Lung microvascular endothelial cell (primary cell): ENCODE measurements around the gene WASF3. TPM values are rescaled to one million over a fixed set of nuclear protein-coding genes. Genes with fewer than 3 reads are reported as not detected.

Experiments
- DNase-seq, 2 donors: peaks; one replicate each; pipeline versions ENCODE4 v3.0.0 to v3.0.0-alpha.2; 2010; ENCODE audit warnings: low read depth in 2 of 2
- total RNA-seq: library from RNA; depleted of rRNA; stranded (reverse); fragments of >200 nt; gene quantifications from 2 replicates; pipeline ENCODE4 v1.2.1, GENCODE V29; 2014

The WASF3 gene
- total RNA-seq, 1 donor from 2014 or later: 21.2 TPM

DNA sequence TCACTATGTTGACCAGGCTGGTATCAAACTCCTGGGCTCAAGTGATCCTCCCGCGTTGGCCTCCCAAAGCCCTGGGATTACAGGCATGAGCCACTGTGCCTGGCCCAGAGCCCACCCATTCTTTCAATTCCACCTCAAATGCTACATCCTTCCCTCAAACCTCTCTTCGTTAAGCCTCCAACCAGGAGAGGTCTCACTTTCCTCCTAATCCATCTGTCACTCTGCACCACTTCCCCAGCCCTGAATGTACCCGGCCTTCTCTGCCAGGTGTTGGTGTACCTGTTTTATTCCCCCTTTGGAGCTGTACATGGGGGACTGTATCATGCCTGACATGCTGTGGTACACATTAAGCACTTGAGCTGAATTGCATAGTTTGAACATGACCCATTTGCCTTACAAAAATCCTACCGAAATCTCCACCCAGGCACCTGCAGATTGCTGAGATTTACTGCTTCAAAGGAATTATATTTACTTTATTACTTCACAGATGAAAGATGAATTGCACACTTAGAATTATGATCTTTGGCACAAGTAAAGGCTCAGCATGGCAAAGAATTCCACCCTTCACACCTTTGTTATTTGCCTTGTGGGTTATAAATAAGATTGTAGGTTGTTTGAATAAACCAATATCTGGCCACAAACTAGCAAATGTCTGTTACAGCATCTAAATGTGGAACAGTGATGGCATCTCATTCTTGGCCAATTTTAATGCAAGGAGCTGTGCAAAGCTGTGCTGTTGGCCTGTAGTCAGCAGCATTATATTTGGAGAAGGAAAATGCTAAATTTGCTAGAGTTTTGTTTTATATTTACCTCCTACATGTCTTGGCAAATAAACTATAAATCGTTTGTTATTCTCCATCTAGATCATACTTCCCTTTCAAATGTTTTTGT is 15.6 kb upstream of the WASF3 start:
- DNase-seq: no peak

DNA sequence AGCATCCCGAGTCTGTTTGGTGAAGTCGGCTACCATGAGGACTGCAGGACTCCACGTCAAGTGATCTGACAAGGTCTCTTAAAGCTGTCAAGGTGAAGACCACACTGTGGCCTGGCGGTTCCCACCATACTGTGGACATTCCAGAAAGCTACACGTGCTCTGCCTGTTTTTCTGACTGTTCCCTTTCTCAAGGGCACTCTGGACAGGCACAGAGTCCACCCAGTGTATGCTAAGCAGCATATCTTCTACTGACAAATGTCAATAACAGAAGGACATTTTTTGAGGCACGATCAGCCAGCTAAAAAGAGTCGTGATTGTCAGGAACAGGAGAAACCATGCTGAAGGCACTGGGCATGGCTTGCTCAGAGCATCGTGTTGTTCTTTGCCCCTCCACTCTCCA is 12.8 kb upstream of the WASF3 start:
- no peak for DNase-seq

DNA sequence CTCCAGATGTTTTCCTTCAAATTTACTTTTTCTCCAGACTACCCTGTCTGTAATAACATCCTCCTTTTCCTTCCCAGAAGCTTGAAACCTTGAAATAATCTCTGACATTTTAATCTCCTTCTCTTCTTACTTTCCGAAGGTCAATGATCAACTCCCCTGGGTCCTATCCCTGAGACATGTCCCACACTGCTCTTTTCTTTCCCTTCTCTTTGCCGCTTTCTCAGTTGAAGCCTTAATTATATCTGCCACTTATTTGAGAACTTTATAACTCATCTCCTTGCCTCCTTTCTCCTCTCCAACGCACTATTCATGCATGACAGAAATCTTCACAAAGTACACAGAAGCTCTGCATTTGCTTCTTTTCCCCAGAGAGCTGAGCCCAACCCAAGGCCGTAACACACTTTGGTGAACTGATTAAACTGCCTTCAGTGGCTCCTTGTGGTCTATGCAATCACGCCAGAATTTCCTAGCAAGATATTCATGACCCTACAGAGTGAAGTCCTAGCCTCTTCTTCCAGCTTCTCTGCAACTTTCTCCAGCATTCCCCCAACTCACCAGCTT is 9.2 kb upstream of the WASF3 start:
- no peak for DNase-seq

DNA sequence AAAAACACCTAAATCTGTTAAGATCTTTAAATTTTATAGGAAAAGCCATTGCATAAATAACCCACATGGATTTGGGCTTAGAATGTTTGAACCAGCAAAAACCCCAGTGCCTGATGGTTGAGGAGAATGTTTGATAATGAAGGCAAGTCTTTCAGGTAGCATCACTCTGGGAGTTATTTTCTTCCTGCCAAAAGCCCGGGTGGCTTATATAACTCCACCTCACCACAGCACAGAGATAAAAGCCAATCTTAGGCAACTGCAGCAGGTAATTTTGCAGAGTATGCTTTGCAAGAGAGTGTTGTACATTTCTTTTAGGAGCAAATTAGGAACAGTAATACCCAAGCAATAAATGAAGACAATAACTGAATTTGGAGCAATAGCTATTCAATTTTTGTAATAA is 7.8 kb upstream of the WASF3 start:
- DNase-seq: no peak

DNA sequence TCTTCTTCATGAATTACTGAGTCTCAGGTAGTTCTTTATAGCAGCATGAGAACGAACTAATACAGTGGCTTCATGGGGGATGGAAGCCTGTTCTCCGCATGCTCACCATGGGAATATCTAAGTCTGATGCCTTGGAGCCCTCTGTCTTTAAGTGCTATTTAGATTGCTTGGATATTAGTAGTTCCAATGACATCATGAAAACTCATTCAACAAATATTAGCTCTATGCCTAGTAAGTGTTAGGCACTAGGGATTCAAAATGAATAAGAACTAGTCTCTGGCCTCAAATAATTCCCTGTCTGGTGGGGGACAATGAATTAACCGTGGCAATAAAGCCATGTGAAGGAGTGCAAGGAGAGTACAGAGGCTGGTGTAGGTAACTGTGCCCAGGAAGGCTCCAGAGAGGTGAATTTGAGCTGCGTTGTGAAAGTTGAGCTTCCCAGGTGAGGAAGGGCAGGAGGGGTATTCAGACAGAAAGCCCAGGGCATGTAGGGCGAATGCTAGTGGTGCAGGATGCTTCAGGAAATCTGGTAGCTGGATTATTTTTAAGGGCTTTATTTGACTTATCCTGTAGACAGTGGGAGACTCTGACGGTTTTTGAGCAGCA is 6.1 kb upstream of the WASF3 start:
- DNase-seq: no peak

DNA sequence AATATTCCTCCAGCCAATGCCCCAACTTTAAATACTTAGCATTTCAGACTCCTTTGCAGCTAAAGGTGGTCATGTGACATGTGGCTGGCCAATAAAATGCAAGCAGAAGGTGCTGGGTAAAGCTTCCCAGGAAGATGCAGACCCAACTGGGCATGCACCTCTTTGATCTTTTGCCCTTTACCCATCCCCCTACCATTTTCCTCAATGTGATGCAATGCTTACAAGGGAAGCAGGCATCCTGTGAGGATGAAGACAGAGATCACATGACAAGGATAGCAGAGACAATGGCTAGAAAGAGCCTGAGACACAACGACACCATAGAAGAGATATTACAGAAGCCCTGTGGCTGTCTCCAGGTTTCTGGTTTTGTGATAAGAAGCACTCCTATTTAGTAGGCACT is 2.1 kb upstream of the WASF3 start:
- DNase-seq: no peak

DNA sequence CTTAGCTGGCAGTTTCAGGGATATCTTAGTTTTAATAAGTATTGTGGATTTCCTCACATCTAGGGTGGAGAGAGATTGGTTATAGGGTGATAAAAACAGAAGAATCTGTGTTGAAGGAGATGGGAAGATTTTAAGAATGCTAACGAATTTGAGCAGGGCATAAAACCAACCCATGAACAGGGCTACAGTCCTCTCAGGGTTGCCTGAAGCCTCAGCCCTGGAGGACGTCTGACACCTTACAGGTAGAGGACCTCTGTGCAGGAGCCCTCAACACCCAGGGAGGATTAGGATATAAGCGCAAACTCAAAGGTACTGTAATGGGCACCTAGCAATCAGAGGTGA is 461 bp upstream of the WASF3 start:
- no peak for DNase-seq

DNA sequence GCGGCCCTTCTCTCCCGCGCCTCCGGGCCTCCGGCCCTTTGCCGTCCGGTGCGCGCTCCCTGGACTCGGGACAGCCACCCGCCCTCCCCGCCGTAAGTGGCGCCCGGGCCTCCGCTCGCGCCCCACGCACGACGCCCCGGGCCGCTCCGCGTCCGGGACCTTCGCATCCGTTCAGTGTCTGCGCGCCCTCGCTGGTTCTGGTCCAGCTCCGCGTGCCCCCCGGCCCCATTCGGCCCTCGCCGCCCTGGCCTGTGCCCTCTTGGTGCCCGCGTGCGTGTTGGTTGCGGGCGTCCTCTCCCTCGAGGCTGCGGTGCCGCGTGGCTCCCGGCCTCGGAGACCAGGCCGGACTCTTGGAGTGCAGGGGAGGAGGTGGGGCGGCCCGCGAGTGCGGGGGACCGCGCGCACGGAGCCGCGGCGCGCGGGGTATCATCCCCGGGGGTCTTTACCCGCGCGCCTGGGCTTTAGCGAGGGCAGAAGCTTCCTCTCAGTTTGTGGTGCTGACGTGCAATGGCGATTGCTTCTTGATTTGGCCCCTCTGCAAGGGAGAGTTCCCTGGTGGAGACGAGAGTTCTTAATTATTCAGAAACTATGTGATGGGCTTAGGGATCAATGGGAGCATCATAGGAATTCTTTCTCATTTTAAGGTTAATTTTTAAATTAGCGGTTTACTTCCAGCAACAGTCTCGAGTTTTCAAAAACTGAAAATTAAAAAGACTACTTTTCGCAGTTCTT is 757 bp downstream of the WASF3 start:
- DNase-seq: peak in 1 of 2 donors; percentile 22

DNA sequence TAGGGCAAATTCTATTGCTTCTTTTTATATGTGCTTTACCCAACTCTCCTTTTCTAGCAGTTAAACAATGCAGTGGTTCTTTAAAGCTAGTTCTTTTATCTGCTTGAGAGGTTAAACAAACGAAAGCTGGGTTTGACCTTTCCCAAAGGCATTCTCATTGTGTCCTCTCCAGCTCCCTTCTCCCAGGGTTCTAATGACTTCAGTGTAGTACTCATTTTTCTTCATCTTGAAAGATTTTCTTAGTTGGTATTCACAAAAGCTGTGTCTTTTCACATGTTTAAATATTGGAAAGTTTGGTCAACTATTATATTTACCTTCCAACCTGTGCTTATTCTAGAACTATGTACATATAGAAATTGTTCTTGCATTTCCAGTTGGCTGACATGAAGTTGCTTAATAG is 1.5 kb downstream of the WASF3 start:
- no peak for DNase-seq

DNA sequence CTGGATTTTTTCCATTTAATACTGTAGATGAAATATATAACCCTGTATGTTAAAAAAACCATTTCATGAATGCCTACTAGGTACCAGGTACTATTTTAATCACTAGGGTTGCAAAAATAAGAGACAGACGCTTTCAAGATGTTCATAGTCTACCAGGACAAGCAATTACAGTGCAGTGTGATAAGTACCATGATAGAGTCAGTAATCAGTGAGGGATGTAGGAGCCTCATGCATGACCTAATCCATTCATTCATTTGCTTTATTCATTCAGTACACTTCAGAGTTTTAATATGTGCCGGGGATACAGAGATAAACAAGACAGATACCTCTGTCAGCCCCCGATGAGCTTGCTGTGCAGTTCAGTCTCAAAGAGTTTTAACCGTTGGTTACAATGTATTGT is 3.0 kb downstream of the WASF3 start:
- DNase-seq: no peak

DNA sequence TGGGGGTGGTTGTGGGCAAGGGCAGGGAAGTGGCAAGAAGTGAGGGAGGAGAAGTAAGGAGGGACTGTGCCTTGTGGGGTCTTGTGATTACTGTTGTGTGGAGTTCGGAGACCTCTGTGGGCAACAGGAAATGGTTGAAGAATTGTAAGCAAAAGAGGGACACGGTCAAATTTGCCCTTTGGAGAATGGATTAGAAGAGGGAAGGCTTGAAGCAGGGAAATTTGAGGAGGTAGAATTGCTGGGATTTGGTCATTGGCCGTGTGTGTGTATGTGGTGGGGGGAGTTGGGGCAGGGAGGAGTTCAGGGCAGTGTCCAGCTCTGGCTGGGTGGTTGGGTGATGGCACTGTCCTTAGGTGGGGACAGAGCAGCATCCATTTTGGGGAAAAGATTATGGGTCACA is 3.6 kb downstream of the WASF3 start:
- DNase-seq: no peak

DNA sequence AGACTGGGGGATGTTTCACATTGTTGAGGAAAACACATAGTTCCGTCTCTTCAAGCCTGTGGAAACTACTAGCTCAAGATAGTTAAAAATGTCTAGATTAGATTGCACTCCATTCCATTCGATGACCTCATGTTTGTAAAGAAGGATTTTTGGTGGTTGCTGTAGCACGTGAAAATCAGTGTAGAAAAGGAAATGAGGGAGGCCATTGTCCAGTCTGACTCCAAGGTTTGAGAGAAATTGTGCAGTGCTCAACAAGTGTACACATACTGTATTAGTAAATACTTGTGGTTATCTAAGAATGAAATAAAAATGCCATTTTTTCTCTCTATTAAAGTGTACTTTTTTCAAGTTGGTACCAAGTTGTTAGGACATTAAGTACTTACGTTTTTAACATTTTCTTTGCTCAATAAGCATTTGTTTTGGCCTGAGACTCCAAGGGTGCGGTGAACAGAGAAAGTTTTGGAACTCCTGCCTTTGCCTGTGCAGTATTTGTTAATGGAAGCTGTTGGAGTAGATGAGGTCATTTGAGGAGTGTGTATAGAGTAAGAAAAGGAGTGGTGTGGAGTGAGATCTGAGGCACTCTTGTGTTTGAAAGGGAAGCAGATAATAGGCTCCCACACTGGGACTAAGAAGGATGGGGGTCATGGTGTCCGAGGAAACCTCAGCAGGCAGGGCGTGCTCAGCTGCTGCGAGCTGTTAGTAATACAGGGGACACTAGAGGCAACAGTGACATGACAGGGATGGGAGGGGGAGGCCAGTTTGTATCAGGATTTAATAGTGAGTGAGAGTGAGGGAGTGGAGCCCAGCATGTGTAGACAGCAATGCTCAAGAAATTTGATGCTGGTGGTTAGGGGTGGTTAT is 4.4 kb downstream of the WASF3 start:
- DNase-seq: peak in 1 of 2 donors; percentile 21

DNA sequence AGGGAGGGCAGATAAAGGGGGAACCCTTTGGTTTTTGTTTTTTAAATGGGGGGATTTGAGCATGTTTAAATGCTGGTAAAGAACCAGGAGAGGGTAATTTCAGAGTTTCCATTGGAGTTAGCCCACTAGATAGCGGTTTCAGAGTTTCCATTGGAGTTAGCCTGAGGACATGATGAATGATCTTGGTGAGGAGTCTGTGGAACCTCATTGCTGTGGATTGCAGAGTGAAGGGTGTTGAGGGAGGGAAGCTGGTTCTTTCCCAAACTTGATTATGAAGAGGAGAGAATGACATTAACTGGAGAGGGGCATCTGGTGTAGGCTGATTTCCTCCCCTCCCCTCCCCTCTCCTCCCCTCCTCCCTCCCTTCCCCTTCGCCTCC is 5.0 kb downstream of the WASF3 start:
- DNase-seq: no peak

DNA sequence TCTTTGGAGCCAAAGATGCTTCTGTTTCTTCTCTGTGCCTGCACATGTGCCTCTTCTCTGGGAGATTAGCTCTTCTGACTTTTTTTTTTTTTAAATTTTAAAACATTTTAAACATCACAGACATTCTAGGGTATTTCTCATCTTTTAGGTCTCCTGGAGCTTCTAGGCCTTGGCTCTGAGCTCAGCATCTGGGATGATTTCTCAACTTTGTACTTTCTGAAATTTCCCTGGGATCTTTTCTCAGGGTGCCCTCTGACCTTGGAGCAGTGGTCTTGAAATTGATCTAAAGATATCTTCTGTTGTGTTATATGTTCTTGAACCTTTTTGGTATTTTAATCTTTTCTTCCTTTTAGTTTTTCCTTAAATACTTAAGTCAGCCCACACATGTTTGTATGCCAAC is 6.2 kb downstream of the WASF3 start:
- no peak for DNase-seq

DNA sequence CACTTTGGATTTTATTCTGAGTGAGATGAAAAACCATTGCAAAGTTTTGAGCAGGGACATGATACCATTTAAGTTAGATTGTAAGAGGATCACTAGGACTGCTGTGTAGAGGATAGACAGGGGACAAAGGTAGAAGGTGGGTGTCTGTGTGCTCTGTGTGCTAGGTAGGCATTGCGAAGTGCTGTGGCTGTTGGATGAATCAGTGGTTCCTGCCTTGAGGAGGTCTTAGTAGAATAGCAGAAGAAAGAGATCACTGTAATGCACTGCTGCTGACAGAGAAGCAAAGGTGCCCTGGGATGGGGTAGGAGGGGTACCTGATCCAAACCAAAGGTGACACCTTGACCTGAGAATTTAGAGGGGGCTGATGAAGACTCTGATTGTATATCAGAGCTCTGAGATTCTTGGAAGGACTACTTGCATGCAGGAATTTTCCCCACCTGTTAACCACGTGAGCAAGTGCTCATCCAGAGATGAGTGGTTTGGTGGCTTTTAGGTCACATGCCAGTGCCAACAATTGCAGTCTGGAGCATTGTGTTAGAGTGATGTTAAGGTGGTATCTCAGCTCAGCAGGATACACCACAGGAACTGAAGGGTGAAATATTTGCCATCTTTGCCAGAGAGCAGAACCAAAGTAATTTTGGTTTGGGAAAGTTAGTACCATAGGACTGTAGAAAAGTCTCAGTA is 10.8 kb downstream of the WASF3 start:
- DNase-seq: no peak

DNA sequence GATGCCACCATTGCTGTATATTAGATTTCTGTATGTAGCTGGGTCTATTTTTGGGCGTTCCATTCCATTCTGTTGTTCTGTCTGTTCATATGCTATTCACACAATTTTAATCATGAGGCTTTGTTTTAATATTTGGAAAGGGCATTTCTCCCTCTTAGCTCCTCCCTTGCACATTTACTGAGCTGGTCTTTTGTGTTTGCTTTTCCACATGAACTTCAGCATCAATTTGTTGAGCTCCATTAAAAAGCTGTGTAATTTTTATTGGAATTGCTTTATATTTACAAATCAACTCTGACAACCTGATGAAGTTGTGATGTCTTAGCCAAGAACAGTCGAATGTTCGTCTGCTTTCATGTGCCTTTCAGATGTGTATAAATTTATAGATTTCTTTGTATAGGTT is 14.0 kb downstream of the WASF3 start:
- no peak for DNase-seq

DNA sequence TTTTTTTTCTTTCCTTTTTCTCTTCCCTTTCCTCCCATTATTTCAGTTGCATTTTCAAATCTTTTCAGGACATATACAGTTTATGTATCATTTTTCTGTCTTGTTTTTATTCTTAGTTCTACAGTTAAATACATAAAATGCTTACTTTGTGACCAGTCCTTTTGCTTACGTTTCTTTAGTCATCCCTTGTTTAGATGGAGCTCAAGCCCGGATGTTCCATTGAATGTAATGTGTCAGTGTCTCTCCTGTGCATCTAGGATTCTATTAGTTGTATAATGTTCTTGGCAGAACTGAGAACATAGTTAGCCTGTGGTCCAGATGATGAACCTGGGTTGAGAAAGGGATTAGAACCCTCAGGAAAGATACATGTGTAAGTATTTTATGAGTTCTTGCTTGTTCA is 17.8 kb downstream of the WASF3 start:
- no peak for DNase-seq

DNA sequence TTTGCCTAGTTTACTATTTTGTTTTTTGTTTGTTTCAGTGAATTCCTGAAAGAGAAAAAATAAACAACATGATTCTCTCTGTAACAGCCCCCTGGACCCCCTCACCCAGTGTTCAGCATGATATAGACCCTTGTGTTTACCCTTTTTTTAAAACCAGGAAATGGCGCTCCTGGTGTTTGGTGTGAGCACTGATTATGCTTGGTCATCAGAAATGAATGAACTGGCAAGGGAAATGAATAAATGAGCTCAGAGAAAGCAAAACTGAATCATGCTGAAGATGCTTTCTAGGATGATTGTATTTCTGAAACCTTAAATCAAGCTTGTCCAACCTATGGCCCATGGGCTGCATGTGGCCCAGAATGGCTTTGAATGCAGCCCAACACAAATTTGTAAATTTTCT is 22.1 kb downstream of the WASF3 start:
- DNase-seq: no peak

DNA sequence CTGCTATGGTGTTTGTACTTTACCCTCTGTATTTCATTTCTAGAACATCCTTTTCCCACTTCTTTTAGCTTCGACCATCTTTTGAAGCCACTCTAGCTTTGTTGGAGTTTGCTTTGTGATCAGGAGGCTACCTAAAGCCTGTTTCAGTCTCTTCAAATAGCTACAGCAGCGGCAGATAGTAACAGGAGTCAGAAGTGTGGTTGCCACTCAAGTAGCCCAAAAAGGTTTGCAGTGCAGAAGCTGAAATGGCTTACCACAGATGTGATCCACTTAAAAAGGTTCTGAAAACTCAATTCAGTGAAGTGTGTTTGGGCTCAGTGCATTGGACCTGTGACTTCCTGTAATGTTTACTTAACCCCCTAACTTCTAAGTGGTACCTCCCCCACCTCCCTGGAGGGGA is 26.2 kb downstream of the WASF3 start:
- no peak for DNase-seq

DNA sequence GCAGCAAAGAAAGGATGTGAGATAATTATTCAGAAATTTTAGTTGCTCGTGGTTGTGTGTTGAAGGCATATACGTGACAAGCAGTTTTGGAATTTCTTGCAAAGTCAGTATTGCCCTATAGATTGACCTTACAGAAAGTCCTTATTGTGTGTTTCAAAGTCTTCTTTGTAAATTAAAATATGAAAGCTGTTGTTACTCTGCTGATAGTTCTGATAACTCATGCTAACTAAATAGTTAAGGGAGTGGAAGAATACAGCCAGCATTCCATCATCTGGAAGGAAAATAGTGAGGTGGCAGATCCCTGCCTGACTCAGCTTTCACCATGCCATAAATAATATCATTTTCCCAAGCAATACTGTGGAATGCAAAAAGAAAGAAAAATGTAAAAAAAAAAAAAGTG is 27.2 kb downstream of the WASF3 start:
- DNase-seq: peak; percentile 6 to 55

DNA sequence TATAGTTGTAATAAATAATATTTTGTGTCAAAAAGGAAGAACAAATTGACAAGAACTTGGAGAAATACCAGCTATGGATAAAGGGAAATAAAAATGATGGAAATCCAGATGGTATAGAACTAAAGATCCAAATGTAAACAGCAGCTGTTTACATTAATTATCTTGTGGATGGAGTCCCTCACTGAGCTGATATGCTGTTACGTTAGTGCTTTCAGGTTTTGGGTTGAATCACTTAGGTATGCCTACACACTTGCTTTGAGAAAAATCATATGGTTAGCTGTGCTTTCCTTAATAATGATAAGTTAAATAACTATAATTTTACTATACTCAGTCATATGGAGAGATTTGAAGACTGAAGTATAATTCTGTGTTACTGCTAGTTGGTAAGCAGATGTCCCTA is 27.7 kb downstream of the WASF3 start:
- DNase-seq: no peak
